GM08714 (cell line): ENCODE results near the gene TKFC.

ENCODE experiments used
- H3K4me3 ChIP-seq: fragments of 200-500 bp; sonication (Bioruptor generic); 2 replicates; pipeline ENCODE4 v1.5.1; 2014; ENCODE audit warnings: mild to moderate bottlenecking, low read length, inconsistent platforms
- ZNF274 ChIP-seq: IDR thresholded peaks from 2 replicates; pipeline ENCODE4 v1.6.1; 2012; ENCODE audit warnings: mild to moderate bottlenecking, low read depth, low read length

Gene TKFC

GRCh38 chr11:61332797-61333549 lies at the start of gene TKFC, which contains the start of gene DDB1:
Gene TKFC (plus strand): TSS chr11:61333228. CDS start chr11:61334729, 1,501 bp downstream.
Gene DDB1 (minus strand): TSS chr11:61333105. CDS start chr11:61332968, 137 bp downstream.
- TF ChIP-seq ZNF274: no peak
- peak within 1 kb of the TSS; percentile 93 for H3K4me3 ChIP-seq

GRCh38 chr11:61283613-61284012 lies 49.4 kb upstream of the TKFC start:
- no peak for TF ChIP-seq ZNF274
- no peak overlapping the region for H3K4me3 ChIP-seq

- TF ChIP-seq ZNF274: no peak
Measured at GRCh38 chr11:61287338-61287977, 45.6 kb upstream of the TKFC start.

GRCh38 chr11:61290905-61291690 lies 41.9 kb upstream of the TKFC start:
- TF ChIP-seq ZNF274: no peak
- H3K4me3 ChIP-seq: no peak overlapping the region

More at GRCh38 chr11:61287338-61287977, 45.6 kb upstream of the TKFC start:
- no peak overlapping the region for H3K4me3 ChIP-seq

- no peak for TF ChIP-seq ZNF274
Measured at GRCh38 chr11:61292356-61292755, 40.7 kb upstream of the TKFC start.

GRCh38 chr11:61293867-61294716 lies 38.9 kb upstream of the TKFC start:
- no peak for TF ChIP-seq ZNF274

More at GRCh38 chr11:61292356-61292755, 40.7 kb upstream of the TKFC start:
- no peak overlapping the region for H3K4me3 ChIP-seq

GRCh38 chr11:61294717-61295595 lies 38.1 kb upstream of the TKFC start, which contains the start of gene VWCE:
Gene VWCE (minus strand): TSS chr11:61295316. CDS start chr11:61295037, 279 bp downstream.
- H3K4me3 ChIP-seq: peak within 1 kb of the TSS; percentile 77; the same call in 1 of the 2 replicates
- no peak for TF ChIP-seq ZNF274

More at GRCh38 chr11:61293867-61294716, 38.9 kb upstream of the TKFC start:
- peak overlapping the region; percentile 77; the same call in 1 of the 2 replicates for H3K4me3 ChIP-seq

- peak overlapping the region; percentile 77; the same call in 1 of the 2 replicates for H3K4me3 ChIP-seq
- TF ChIP-seq ZNF274: no peak
Measured at GRCh38 chr11:61295596-61295926, 37.5 kb upstream of the TKFC start.

GRCh38 chr11:61297341-61297740 lies 35.7 kb upstream of the TKFC start:
- TF ChIP-seq ZNF274: no peak
- no peak overlapping the region for H3K4me3 ChIP-seq

- TF ChIP-seq ZNF274: no peak
- no peak overlapping the region for H3K4me3 ChIP-seq
Measured at GRCh38 chr11:61297746-61298145, 35.3 kb upstream of the TKFC start.

- no peak for TF ChIP-seq ZNF274
- no peak overlapping the region for H3K4me3 ChIP-seq
Measured at GRCh38 chr11:61298663-61299244, 34.3 kb upstream of the TKFC start.

GRCh38 chr11:61302550-61302949 lies 30.5 kb upstream of the TKFC start:
- TF ChIP-seq ZNF274: no peak
- no peak overlapping the region for H3K4me3 ChIP-seq

GRCh38 chr11:61303725-61304124 lies 29.3 kb upstream of the TKFC start:
- TF ChIP-seq ZNF274: no peak
- no peak overlapping the region for H3K4me3 ChIP-seq
